Mammary epithelial cell (primary cell): Measurements from ENCODE around the gene POMGNT2.
"Not testable (repeated sequence)": the region's sequence is repeated elsewhere in the genome, so short reads cannot be mapped to it uniquely, and the experiment has no call there.

Experiments used
- EZH2 ChIP-seq: IDR thresholded peaks from 2 replicates; pipeline ENCODE4 v1.6.1; 2012; ENCODE audit warnings: low read length, inconsistent platforms, borderline replicate concordance
- TF ChIP-seq, protein P1 (sequence below), 2 donors: IDR thresholded peaks in 1 of 2; conservative IDR thresholded peaks in 1 of 2; 2 replicates each; pipeline ENCODE4 v1.5.1; 2011 to 2012; ENCODE audit warnings: inconsistent platforms in 2 of 2, low read length in 2 of 2, mild to moderate bottlenecking in 2 of 2, control low read depth in 1 of 2, low read depth in 1 of 2; ENCODE audit not compliant: insufficient read depth in 1 of 2; ENCODE audit errors: extremely low read depth in 1 of 2

DNA sequence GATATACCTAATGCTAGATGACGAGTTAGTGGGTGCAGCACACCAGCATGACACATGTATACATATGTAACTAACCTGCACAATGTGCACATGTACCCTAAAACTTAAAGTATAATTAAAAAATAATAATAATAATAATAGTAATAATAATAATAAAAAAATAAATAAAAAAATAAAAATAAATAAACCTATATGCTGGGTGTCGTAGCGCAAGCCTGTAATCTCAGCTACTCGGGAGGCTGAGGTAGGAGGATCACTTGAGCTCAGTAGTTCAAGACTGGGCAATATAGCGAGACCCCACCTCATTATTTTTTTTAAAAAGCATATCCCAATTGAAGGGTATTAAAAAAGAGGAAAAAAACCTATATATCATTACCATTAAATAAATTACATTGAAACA lies 35.2 kb downstream of the POMGNT2 start:
- TF ChIP-seq, protein P1, sequence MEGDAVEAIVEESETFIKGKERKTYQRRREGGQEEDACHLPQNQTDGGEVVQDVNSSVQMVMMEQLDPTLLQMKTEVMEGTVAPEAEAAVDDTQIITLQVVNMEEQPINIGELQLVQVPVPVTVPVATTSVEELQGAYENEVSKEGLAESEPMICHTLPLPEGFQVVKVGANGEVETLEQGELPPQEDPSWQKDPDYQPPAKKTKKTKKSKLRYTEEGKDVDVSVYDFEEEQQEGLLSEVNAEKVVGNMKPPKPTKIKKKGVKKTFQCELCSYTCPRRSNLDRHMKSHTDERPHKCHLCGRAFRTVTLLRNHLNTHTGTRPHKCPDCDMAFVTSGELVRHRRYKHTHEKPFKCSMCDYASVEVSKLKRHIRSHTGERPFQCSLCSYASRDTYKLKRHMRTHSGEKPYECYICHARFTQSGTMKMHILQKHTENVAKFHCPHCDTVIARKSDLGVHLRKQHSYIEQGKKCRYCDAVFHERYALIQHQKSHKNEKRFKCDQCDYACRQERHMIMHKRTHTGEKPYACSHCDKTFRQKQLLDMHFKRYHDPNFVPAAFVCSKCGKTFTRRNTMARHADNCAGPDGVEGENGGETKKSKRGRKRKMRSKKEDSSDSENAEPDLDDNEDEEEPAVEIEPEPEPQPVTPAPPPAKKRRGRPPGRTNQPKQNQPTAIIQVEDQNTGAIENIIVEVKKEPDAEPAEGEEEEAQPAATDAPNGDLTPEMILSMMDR (conservative IDR thresholded peaks at IDR 0.05 in 1 of 2, IDR thresholded peaks at IDR 0.05 in 1 of 2; ENCODE audit: extremely low read depth in 1 of 2, insufficient read depth in 1 of 2, low read depth in 1 of 2, low read length in 2 of 2), result not testable (repeated sequence)
- not testable (repeated sequence) for TF ChIP-seq EZH2
